Measurements from ENCODE around the gene SYT2.
A peak's percentile ranks its signal among the peaks of the same experiment; 100 is the strongest.
"Not testable (repeated sequence)": the region's sequence is repeated elsewhere in the genome, so short reads cannot be mapped to it uniquely, and the experiment has no call there.

Gene SYT2

DNA sequence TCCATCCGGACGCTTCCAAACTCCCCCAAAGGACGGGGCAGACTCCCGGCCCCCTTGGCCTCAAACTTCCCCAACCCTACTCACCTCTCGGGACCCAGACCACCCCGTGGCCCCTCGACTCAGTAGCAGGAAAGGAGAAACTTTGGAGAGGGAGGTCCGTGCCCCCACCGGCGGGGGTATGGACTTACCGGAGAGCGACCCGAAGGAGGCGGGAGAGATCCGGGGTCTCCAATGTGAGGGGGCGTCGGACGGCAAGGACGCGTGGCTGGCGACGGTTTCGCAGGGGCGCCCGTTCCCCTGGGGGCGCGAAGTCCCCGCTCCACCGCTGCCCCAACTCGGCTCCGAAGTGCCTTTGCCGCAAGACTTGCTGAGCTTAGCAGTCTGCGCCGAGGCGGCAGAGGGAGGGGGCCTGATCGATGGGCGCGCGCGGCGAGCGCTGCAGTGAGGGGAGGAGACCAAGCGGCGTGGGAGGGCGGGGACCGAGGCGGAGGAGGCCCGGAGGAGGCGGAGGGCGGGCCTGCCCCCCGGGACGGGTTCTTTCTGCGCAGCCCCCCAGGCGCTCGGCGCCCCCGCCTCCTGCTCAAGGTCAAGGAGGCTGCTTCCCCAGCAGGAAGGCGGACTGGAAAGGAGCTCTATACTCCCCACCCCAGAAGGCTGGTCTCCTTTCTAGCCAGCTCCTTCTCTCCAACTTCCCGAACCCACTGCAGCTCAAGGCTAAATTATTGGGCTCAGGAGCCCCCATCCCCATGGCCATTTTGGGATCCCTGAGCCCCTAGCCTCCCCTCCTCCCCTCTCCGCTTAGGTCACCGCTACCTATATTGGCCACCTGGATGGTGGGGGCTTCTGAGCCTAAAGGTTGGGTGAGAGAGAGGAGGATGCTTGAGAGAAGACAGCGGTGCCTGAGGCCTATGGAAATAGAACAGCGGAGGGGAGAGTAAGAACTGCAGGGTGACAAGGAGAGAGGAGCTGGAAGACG is at the start of gene SYT2:
Gene SYT2, minus strand, starts transcription at position 385 of the 976 bp plus-strand sequence. CDS start 104,682 bp downstream, outside the sequence.
- peak; percentile 18 for DNase-seq

DNA sequence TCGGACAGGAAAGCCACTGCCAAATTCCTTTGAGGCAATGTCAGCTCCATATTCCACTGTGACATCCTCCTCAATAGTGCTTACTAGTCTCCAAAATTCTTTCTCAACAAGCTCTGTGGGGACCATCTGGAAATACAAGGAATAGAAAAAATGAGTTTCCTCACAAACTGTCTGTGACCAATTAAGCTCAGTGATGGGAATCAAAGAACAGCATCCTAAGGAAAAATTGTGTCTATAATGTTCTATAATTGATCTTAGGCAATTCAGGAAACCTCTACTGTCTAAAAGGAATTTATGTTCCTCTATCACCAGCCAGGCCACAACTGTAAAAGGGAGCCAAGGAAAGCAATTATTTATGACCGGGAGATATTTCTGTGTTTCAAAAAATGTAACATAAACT is 46.1 kb upstream of the SYT2 start:
- DNase-seq: no peak

DNA sequence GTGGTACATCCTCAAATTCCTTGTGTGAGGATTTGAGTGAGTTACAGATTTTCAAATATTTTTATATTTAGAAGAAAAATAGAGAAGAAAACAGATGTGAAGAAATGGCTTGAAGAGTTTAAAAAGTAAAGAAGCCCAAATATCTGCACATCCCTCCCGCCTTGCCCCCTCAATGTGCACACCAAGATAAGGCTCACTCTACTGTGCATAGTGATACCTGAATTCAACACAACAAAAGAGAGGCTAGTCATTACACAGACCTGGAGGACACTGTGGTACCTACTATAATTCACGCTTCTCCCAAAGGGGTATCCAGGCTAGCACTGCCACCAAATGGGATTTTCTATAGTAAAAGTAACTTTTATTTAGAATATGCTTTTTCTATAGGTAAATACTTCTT is 44.0 kb upstream of the SYT2 start:
- DNase-seq: no peak

DNA sequence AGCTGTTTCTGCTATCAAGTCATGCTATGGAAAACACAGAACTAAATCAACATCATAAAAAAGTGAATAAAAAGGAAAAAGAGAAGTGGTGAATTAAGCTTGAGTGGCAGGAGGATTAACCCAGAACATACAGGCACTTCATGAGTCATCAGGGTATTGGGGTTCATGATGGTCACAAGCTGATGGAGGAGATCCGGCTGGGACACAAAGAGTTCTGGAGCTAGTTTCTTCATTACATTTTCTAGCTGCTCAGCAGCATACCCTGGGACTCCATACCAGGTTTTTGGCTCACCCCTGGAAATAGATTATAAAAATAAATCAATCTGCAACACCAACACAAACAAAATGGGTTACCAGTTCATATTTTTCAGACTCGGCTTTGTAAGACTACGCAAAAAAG is 42.5 kb upstream of the SYT2 start:
- DNase-seq: no peak

DNA sequence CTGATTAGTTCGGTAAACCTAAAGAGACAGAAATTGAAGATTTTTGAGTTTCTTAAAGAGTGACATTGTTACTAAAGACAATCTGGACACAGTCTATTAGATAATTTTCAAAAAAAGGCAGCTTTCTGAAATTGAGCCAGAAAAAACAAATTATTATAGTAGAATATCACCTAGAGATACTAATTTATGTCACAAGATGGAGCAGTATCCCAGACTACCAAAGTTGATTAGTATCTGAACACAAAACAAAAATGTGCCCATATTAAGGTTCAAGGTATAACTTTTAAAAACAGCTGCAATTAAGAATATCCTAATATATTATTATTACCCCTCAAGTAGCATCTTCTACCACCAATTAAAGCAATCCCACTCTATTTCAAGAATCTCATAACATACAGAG is 40.5 kb upstream of the SYT2 start:
- DNase-seq: no peak

- peak; percentile 15 for DNase-seq
Observed at GRCh38 chr1:202750024-202750423, 39.8 kb upstream of the SYT2 start.

- no peak for DNase-seq
Observed at GRCh38 chr1:202745323-202745888, 35.2 kb upstream of the SYT2 start.

- DNase-seq: not testable (repeated sequence)
Observed at GRCh38 chr1:202744770-202745169, 34.5 kb upstream of the SYT2 start.

GRCh38 chr1:202742496-202742895 is 32.2 kb upstream of the SYT2 start:
- no peak for DNase-seq

- no peak for DNase-seq
Observed at GRCh38 chr1:202733251-202733650, 23.0 kb upstream of the SYT2 start.

- no peak for DNase-seq
Observed at GRCh38 chr1:202728951-202729350, 18.7 kb upstream of the SYT2 start.

DNA sequence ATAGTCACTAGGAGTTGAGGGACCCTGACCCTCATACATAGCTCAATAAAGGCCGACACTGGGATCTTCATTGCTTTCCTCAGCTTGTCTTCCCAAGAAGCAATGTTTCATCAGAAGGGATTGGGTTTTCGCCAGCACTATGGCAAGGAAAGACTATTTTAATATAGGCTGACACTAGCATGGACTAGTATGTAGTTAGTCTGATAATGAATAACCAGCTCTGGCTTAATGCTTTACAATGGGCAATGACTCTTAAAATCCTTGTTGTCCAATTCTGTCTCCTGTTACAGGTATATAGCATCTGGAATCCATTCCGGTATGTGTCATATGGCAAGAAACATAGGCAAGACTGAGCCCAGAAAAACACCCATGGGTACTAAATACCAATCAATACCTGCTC is 15.3 kb upstream of the SYT2 start:
- no peak for DNase-seq

- no peak for DNase-seq
Observed at GRCh38 chr1:202723708-202724107, 13.5 kb upstream of the SYT2 start.

- DNase-seq: not testable (repeated sequence)
Observed at GRCh38 chr1:202723046-202723445, 12.8 kb upstream of the SYT2 start.

- no peak for DNase-seq
Observed at GRCh38 chr1:202716654-202717053, 6.4 kb upstream of the SYT2 start.

GRCh38 chr1:202714202-202714601 is 3.9 kb upstream of the SYT2 start:
- DNase-seq: not testable (repeated sequence)

DNA sequence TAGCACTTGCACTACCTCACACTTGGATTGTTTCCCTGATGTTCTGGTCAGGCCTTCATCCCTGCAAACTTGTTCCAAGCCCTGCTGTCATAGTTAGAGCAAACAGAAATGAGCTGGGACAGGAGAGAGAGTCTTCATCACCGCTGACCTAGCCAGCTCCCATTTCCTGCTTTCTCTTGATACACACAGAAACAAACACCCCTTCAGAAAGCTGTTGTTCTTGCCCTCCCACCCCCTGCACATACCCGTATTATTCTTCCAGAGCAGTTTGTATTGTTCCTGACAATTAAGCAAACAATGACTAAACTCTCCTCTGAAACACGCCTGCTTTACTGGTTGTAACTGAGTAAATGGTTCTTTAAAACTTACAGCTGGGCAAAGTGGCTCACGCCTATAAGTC is 2.9 kb upstream of the SYT2 start:
- DNase-seq: peak; percentile 75

DNA sequence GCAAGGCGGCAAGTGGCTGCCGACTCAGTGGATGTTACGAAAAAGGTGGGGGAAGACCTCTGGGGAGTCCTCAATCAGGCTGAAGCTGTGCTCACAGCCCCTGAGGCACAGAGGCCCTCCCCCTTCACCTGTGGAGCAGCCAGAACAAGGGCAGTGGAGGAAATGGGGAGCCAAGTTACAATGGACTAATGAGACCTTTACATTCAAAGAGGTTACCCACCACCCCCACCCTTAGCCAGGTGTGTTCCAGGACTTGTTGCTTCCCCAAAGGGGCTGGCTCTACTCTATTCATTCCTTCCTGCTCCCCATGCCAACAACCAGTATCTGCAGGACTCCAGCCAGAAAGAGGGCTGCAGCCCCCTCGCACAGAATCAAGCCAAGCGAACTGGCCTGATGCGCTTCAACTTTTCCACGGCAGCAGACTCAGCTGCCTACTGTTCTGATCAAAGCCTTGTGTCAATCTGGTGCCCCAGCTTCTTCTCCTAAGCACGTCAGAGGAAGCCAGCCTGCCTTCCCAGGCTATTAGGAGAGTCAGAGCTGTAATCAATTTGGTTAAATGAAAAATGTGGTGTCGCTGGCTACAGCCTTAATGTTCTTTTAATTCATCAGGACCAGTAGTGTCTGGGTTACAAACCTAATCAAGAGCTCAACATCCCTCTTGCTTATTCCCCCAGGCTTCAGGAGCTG is 1.8 kb upstream of the SYT2 start:
- DNase-seq: no peak

- no peak for DNase-seq
Observed at GRCh38 chr1:202709276-202710041, 795 bp downstream of the SYT2 start.

GRCh38 chr1:202708456-202709275 is 1.6 kb downstream of the SYT2 start:
- no peak for DNase-seq

DNA sequence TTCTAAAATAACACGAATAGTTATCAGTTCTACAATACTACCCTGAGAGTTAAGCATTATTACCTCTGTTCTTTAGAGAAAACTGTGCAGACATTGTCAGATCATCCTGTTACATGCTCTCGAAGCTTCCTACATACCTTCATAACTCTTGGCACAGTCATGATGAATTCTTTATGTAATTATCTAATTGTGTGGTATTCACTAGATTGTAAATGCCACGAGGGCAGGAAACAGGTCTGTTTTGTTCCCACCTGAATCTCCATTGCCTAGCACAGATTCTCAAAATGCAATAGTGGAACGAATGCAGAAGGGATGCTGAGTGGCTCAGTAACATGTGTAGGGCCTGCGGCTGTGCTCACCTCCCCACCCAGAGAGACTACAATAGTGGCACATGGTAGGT is 3.4 kb downstream of the SYT2 start:
- no peak for DNase-seq

DNA sequence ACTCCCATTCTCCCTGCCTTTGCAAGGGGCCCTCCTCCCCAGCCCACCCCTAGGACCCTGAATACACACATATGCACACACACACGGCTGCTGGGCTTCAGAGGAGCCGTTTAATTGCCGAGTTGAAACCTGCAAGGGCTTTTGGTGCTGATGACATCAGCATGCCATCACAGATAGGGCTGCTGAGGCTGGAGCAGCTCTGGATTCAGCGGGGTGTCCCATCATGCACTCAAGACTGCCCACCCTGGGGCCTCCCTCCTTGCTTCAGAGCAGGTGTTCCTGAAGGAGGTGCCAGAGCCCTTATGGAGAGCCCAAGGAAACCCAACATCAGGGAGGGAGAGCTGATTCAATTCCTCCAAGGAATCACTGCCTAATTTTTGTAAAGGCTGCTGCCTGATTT is 5.7 kb downstream of the SYT2 start:
- no peak for DNase-seq

All from NCI-H774 (cell line).